Activated CD4-positive, alpha-beta memory T cell treated with anti-CD3 and anti-CD28 coated beads, Interleukin-2, amount 10 ng/mL, durations not matched to agents 7 days and 5 days (primary cell): ENCODE measurements around the gene SUSD4. TPM values are rescaled to one million over a fixed set of nuclear protein-coding genes. Genes with fewer than 3 reads are reported as not detected.
A peak's percentile ranks its signal among the peaks of the same experiment; 100 is the strongest.
"Not testable (repeated sequence)": the region's sequence is repeated elsewhere in the genome, so short reads cannot be mapped to it uniquely, and the experiment has no call there.

Experiments used
- CTCF ChIA-PET: fragments of 350-600 bp; sonication (Branson Sonifier 250); formaldehyde crosslinking; loops from one replicate; lab custom pipeline; 2021; ENCODE audit warnings: antibody characterized with exemption, inconsistent platforms; lab: Charles Lee
- POLR2A ChIA-PET: fragments of 350-600 bp; sonication (Branson Sonifier 250); formaldehyde crosslinking; loops from one replicate; lab custom pipeline; 2021; ENCODE audit warnings: antibody characterized with exemption; lab: Charles Lee
- DNase-seq: peaks from one replicate; pipeline ENCODE4 v3.0.0-alpha.2; 2020
- H3K27ac Mint-ChIP-seq: one replicate; pipeline ENCODE4 v1.8.0; 2021; ENCODE audit warnings: mild to moderate bottlenecking, mixed read lengths
- H3K27me3 Mint-ChIP-seq: one replicate; pipeline ENCODE4 v1.8.0; 2021; ENCODE audit warnings: mixed read lengths
- H3K36me3 Mint-ChIP-seq: one replicate; pipeline ENCODE4 v1.8.0; 2021; ENCODE audit warnings: low read depth, mixed read lengths
- H3K4me1 Mint-ChIP-seq: one replicate; pipeline ENCODE4 v1.8.0; 2021; ENCODE audit warnings: mixed read lengths
- H3K4me3 Mint-ChIP-seq: one replicate; pipeline ENCODE4 v1.8.0; 2021; ENCODE audit warnings: mild to moderate bottlenecking, mixed read lengths
- H3K9me3 Mint-ChIP-seq: one replicate; pipeline ENCODE4 v1.8.0; 2021; ENCODE audit warnings: mixed read lengths
- total RNA-seq, 2 experiments: library from RNA; stranded (reverse); gene quantifications; one replicate each; pipeline ENCODE4 v1.2.3, GENCODE V29; 2021

Gene SUSD4
- under 1 TPM; 0.23 to 0.28 TPM for total RNA-seq

DNA sequence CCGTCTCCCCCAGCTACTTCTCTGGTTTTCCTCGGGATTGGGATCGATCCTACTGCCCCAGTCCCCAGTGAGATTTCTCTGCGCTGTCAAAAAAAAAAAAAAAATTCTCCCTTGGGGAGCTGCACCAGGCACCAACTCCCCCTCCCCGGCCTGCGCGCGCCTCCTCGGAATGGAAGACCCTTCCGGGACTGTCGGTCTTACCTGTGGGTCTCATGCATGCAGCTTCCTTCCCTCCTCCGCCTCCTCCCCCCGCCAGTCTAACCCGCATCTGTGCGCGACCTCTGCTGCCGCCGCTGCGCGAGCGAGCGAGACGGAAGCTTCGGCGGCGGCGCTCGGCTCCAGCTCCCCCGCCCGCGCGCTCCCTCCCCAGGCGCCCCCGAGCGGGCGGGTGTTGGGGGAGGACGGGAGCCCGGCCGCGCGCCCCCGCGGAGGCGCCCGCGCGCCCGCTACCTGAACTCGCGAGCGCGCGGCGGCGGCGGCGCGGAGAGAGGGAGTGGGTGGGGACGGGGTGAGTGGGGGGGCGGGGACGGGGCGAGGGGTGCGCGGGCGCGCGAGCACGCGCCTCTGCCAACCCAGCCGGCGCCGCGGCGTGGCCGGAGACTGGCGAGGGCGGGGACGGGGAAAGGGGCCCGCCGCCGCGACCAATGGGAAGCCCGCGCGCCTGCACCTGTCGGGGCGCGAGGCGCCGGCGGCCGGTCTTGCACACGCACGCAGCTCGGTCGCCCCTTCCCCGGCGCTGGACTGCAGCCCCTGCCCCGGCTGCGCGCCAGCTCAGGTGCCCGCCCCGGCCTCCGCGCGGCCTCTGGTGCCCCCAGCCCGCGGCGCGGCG, at the start of gene SUSD4:
SUSD4 (minus strand) TSS at position 321 of the 829 bp plus-strand sequence. CDS start 751 bp downstream, outside the sequence.
- H3K36me3 Mint-ChIP-seq = no peaks in the 10 kb centered on the region
- peaks cover 55% of the 10 kb centered on the region for H3K27me3 Mint-ChIP-seq
- H3K4me3 Mint-ChIP-seq = peak within 1 kb of the TSS; percentile 71
- ChIA-PET POLR2A (interaction anchor here (1.2 kb wide), 1 partner anchor 151 kb away, joined by 6 read pairs; no protein-coding TSS in a partner anchor), CTCF (interaction anchor here (0.6 to 1.3 kb wide), 5 partner anchors 144 to 890 kb away, joined by 3 to 5 read pairs (median 3); no protein-coding TSS in a partner anchor)
- DNase-seq = peak; percentile 54
- H3K9me3 Mint-ChIP-seq = no peaks in the 10 kb centered on the region
- peaks cover 13% of the 10 kb centered on the region for H3K4me1 Mint-ChIP-seq
- H3K27ac Mint-ChIP-seq = no peak within 1 kb of the TSS

DNA sequence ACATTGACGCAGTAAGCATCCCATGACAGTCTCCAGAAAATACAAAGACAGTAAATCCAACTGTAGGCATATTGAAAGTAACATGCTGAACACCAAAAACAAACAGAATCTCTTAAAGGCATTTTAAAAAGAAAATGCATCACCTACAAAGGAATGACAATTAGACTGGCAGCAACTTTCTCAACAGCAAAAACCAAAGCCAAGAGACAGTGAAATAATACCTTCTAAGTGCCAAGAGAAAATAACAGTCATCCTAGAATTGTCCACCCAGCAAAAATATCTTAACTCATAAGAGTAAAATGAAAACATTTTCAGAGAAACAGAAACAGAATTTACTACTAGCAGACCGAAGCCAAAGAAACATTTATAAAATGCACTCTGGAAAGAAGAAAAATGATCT, 49.2 kb upstream of the SUSD4 start:
- no peaks in the 10 kb centered on the region for H3K36me3 Mint-ChIP-seq
- ChIA-PET CTCF (no interaction called here), POLR2A (no interaction called here)
- no peaks in the 10 kb centered on the region for H3K9me3 Mint-ChIP-seq
- no peak overlapping the region for H3K27ac Mint-ChIP-seq
- no peak overlapping the region for H3K4me3 Mint-ChIP-seq
- DNase-seq = no peak
- H3K27me3 Mint-ChIP-seq = peaks cover 2% of the 10 kb centered on the region
- no peaks in the 10 kb centered on the region for H3K4me1 Mint-ChIP-seq

DNA sequence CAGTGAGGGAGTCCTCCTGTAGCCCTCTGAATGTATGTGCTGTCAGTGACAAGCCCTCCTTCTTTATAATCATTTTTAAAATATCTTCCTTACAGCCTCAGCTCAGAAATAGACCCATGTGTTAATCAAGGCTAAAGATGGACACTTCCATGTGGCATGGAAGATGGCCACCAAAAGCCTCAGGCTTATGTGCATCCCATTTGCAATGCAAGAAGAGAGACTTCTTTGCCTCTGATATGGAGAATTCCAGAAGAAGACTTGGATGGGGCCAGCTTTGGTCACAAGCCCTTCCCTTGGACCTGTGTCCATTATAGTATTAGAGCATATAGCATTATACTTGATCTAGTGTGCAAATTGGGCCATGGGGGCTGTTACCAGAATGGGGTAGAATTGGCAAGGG, 47.7 kb upstream of the SUSD4 start:
- POLR2A ChIA-PET = no interaction called here
- no peaks in the 10 kb centered on the region for H3K4me1 Mint-ChIP-seq
- no peak overlapping the region for H3K4me3 Mint-ChIP-seq
- no peaks in the 10 kb centered on the region for H3K36me3 Mint-ChIP-seq
- peaks cover 2% of the 10 kb centered on the region for H3K27me3 Mint-ChIP-seq
- H3K27ac Mint-ChIP-seq = no peak overlapping the region
- no peak for DNase-seq
- CTCF ChIA-PET = no interaction called here
- H3K9me3 Mint-ChIP-seq = no peaks in the 10 kb centered on the region

GRCh38 chr1:223411309-223411708, 47.3 kb upstream of the SUSD4 start:
- Mint-ChIP-seq H3K27ac (no peak overlapping the region), H3K9me3 (no peaks in the 10 kb centered on the region), H3K27me3 (peaks cover 6% of the 10 kb centered on the region), H3K4me3 (no peak overlapping the region), H3K36me3 (no peaks in the 10 kb centered on the region), H3K4me1 (no peaks in the 10 kb centered on the region)
- ChIA-PET CTCF (no interaction called here), POLR2A (no interaction called here)
- DNase-seq = no peak

DNA sequence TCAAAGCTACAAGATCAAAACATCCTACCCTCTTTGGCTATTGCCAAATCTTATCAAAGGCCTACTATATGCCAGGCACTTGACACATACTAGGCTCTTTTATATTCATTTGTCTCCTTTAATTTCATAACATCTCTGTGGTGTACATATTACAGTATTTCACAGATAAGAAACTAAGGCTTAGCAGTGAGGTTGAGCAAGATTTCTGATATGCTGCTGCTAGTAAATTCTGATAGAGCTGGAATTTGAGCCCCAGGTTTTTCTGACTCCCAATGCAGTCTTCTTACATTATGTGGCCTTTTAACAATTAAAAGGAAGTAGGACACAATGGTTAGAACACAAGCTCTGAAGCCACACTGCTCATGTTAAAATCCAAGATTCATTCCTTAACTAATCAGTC, 46.1 kb upstream of the SUSD4 start:
- Mint-ChIP-seq H3K9me3 (no peaks in the 10 kb centered on the region), H3K27ac (no peak overlapping the region), H3K27me3 (peaks cover 10% of the 10 kb centered on the region), H3K36me3 (no peaks in the 10 kb centered on the region), H3K4me3 (no peak overlapping the region), H3K4me1 (peaks cover 8% of the 10 kb centered on the region)
- POLR2A ChIA-PET = interaction anchor here (0.7 kb wide), 1 partner anchor 57 kb away, joined by 5 read pairs; no protein-coding TSS in a partner anchor
- DNase-seq = no peak
- CTCF ChIA-PET = no interaction called here

- ChIA-PET POLR2A (no interaction called here), CTCF (interaction anchor here (1.1 kb wide), 1 partner anchor 26 kb away, joined by 3 read pairs; no protein-coding TSS in a partner anchor)
- peaks cover 7% of the 10 kb centered on the region for H3K27me3 Mint-ChIP-seq
- no peaks in the 10 kb centered on the region for H3K36me3 Mint-ChIP-seq
- peaks cover 13% of the 10 kb centered on the region for H3K4me1 Mint-ChIP-seq
- peak; percentile 20 for DNase-seq
- peaks cover 4% of the 10 kb centered on the region for H3K9me3 Mint-ChIP-seq
- H3K27ac Mint-ChIP-seq = no peak overlapping the region
- no peak overlapping the region for H3K4me3 Mint-ChIP-seq
Measured at GRCh38 chr1:223405507-223405906, 41.5 kb upstream of the SUSD4 start.

GRCh38 chr1:223403184-223403815, 39.3 kb upstream of the SUSD4 start:
- H3K36me3 Mint-ChIP-seq = no peaks in the 10 kb centered on the region
- H3K27me3 Mint-ChIP-seq = peaks cover 7% of the 10 kb centered on the region
- peaks cover 13% of the 10 kb centered on the region for H3K4me1 Mint-ChIP-seq
- no peak overlapping the region for H3K27ac Mint-ChIP-seq
- H3K4me3 Mint-ChIP-seq = no peak overlapping the region
- CTCF ChIA-PET = no interaction called here
- POLR2A ChIA-PET = no interaction called here
- DNase-seq = no peak
- H3K9me3 Mint-ChIP-seq = peaks cover 4% of the 10 kb centered on the region

- Mint-ChIP-seq H3K4me3 (no peak overlapping the region), H3K27me3 (peaks cover 7% of the 10 kb centered on the region), H3K4me1 (peaks cover 13% of the 10 kb centered on the region), H3K27ac (no peak overlapping the region), H3K36me3 (no peaks in the 10 kb centered on the region), H3K9me3 (peaks cover 4% of the 10 kb centered on the region)
- ChIA-PET POLR2A (no interaction called here), CTCF (no interaction called here)
- no peak for DNase-seq
Measured at GRCh38 chr1:223402790-223403142, 38.8 kb upstream of the SUSD4 start.

- H3K9me3 Mint-ChIP-seq = peaks cover 4% of the 10 kb centered on the region
- H3K27ac Mint-ChIP-seq = no peak overlapping the region
- H3K36me3 Mint-ChIP-seq = no peaks in the 10 kb centered on the region
- no peak for DNase-seq
- H3K4me1 Mint-ChIP-seq = peaks cover 13% of the 10 kb centered on the region
- CTCF ChIA-PET = no interaction called here
- no peak overlapping the region for H3K4me3 Mint-ChIP-seq
- POLR2A ChIA-PET = no interaction called here
- peaks cover 7% of the 10 kb centered on the region for H3K27me3 Mint-ChIP-seq
Measured at GRCh38 chr1:223401873-223402789, 38.2 kb upstream of the SUSD4 start.

DNA sequence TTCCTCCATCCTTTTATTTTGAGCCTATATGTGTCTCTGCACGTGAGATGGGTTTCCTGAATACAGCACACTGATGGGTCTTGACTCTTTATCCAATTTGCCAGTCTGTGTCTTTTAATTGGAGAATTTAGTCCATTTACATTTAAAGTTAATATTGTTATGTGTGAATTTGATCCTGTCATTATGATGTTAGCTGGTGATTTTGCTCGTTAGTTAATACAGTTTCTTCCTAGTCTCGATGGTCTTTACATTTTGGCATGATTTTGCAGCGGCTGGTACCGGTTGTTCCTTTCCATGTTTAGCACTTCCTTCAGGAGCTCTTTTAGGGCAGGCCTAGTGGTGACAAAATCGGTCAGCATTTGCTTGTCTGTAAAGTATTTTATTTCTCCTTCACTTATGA, 35.4 kb upstream of the SUSD4 start:
- H3K4me1 Mint-ChIP-seq, DNase-seq, H3K27me3 Mint-ChIP-seq, H3K4me3 Mint-ChIP-seq, CTCF ChIA-PET, H3K36me3 Mint-ChIP-seq, H3K9me3 Mint-ChIP-seq, POLR2A ChIA-PET, H3K27ac Mint-ChIP-seq: not testable (repeated sequence)

GRCh38 chr1:223394706-223395105, 30.7 kb upstream of the SUSD4 start:
- Mint-ChIP-seq H3K27ac (no peak overlapping the region), H3K4me1 (no peaks in the 10 kb centered on the region), H3K9me3 (no peaks in the 10 kb centered on the region), H3K27me3 (peaks cover 26% of the 10 kb centered on the region), H3K4me3 (no peak overlapping the region), H3K36me3 (no peaks in the 10 kb centered on the region)
- ChIA-PET CTCF (no interaction called here), POLR2A (no interaction called here)
- DNase-seq = no peak

DNA sequence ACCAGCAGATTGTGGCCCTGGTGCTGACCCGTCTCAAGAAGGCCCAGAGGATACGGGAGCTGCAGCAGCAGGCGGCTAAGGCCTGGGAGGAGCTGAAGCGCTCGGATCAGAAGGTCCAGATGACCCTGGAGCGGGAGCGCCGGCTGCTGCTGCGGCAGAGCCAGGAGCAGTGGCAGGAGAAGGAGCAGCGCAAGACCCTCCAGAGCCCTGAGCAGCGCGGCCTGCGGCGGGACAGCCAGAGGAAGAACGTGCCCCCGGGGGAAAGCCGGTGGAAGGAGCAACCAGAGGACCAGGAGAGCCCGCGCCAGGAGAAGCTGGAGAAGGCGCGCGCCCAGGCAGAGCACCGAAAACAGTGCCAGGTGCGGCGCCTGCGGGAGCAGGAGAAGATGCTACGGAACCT, 30.3 kb upstream of the SUSD4 start:
- H3K27ac Mint-ChIP-seq = no peak overlapping the region
- no peaks in the 10 kb centered on the region for H3K9me3 Mint-ChIP-seq
- no peaks in the 10 kb centered on the region for H3K36me3 Mint-ChIP-seq
- POLR2A ChIA-PET = no interaction called here
- CTCF ChIA-PET = no interaction called here
- H3K27me3 Mint-ChIP-seq = peaks cover 28% of the 10 kb centered on the region
- no peak for DNase-seq
- no peak overlapping the region for H3K4me3 Mint-ChIP-seq
- H3K4me1 Mint-ChIP-seq = no peaks in the 10 kb centered on the region
